SH-SY5Y (cell line): ENCODE data around the gene PLA2R1.

ENCODE experiments used
- GATA2 ChIP-seq: IDR thresholded peaks from 2 replicates; pipeline ENCODE4 v1.6.1; 2011; ENCODE audit warnings: mild to moderate bottlenecking, low read depth, low read length
- GATA3 ChIP-seq: IDR thresholded peaks from 2 replicates; pipeline ENCODE4 v1.6.1; 2011; ENCODE audit warnings: low read depth, mild to moderate bottlenecking, low read length, moderate library complexity

Gene PLA2R1

GRCh38 chr2:160077912-160078810 is 15.7 kb upstream of the PLA2R1 start:
- no peak for TF ChIP-seq GATA3
- no peak for TF ChIP-seq GATA2

- TF ChIP-seq GATA3 (no peak), GATA2 (no peak)
Observed at GRCh38 chr2:160076914-160077313, 14.5 kb upstream of the PLA2R1 start.

- no peak for TF ChIP-seq GATA3
- no peak for TF ChIP-seq GATA2
Observed at GRCh38 chr2:160076241-160076640, 13.8 kb upstream of the PLA2R1 start.

GRCh38 chr2:160075171-160075570 is 12.8 kb upstream of the PLA2R1 start:
- TF ChIP-seq GATA3 (no peak), GATA2 (no peak)

- no peak for TF ChIP-seq GATA2
- no peak for TF ChIP-seq GATA3
Observed at GRCh38 chr2:160073284-160073888, 11.0 kb upstream of the PLA2R1 start.

- TF ChIP-seq GATA3 (no peak), GATA2 (no peak)
Observed at GRCh38 chr2:160068906-160069305, 6.5 kb upstream of the PLA2R1 start.

GRCh38 chr2:160064916-160065315 is 2.5 kb upstream of the PLA2R1 start:
- TF ChIP-seq GATA2 (no peak), GATA3 (no peak)

- peak; percentile 92 for TF ChIP-seq GATA3
- TF ChIP-seq GATA2: peak; percentile 98
Observed at GRCh38 chr2:160063879-160064612, 1.6 kb upstream of the PLA2R1 start.

- TF ChIP-seq GATA3: no peak
- TF ChIP-seq GATA2: no peak
Observed at GRCh38 chr2:160063271-160063670, 856 bp upstream of the PLA2R1 start.

- no peak for TF ChIP-seq GATA2
- no peak for TF ChIP-seq GATA3
Observed at GRCh38 chr2:160061944-160062291, 497 bp downstream of the PLA2R1 start.

GRCh38 chr2:160061533-160061932 is 882 bp downstream of the PLA2R1 start:
- TF ChIP-seq GATA3: no peak
- no peak for TF ChIP-seq GATA2

- no peak for TF ChIP-seq GATA2
- TF ChIP-seq GATA3: no peak
Observed at GRCh38 chr2:160060297-160060696, 2.1 kb downstream of the PLA2R1 start.

- TF ChIP-seq GATA2 (no peak), GATA3 (no peak)
Observed at GRCh38 chr2:160057356-160057755, 5.1 kb downstream of the PLA2R1 start.

GRCh38 chr2:160055726-160056108 is 6.7 kb downstream of the PLA2R1 start:
- no peak for TF ChIP-seq GATA2
- TF ChIP-seq GATA3: no peak
